K562 (cell line): ENCODE results near the gene VGLL4. TPM values are rescaled to one million over a fixed set of nuclear protein-coding genes. Genes with fewer than 3 reads are reported as not detected.

ENCODE experiments used
- ATAC-seq: fragments of 200-7000 bp; cut with Tn5 transposase; 3 replicates; pipeline ENCODE4 v1.9.1; 2020; ENCODE audit warnings: moderate library complexity
- BruUV-seq: library from RNA; stranded (reverse); fragments of 400-500 nt; replicated peaks from 2 replicates; lab custom pipeline; 2021; lab: Mats Ljungman, UMichigan
- CTCF ChIA-PET: fragments of 300-600 bp; formaldehyde crosslinking; extraction: SDS; loops from one replicate; lab custom pipeline; 2021; ENCODE audit warnings: low intra/inter-chr PET ratio; lab: Yijun Ruan, JAX
- POLR2A ChIA-PET: fragments of 300-600, 350-650 bp; sonication (Branson Sonifier 250); formaldehyde crosslinking; extraction: SDS; loops from one replicate; lab custom pipeline; 2021; ENCODE audit warnings: antibody characterized with exemption, inconsistent platforms; lab: Yijun Ruan, JAX
- DNase-seq, 4 experiments: peaks; one replicate each; pipeline versions ENCODE4 v3.0.0 to v3.0.0-alpha.2; 2011 to 2018; ENCODE audit warnings: low spot score in 3 of 4, mixed read lengths in 3 of 4; ENCODE audit errors: extremely low read depth in 1 of 4
- FAIRE-seq: peaks from 2 replicates; lab custom pipeline; 2011; peaks lifted over from hg19 to GRCh38; lab: Jason Lieb, UNC
- H2AFZ ChIP-seq: 2 replicates; pipeline ENCODE4 v1.6.0; 2011; ENCODE audit warnings: low read depth, low read length, control low read depth, inconsistent platforms
- H3K27ac ChIP-seq: fragments of 200-600 bp; 3 replicates; pipeline ENCODE4 v1.8.0; 2011; ENCODE audit warnings: low read depth, mild to moderate bottlenecking, control low read depth, inconsistent platforms, low read length, moderate library complexity, mixed read lengths; ENCODE audit errors: extremely low read depth
- H3K27me3 ChIP-seq, 2 experiments: fragments of 300-600 bp in 1 of 2; 2 replicates in 1 of 2; 3 replicates in 1 of 2; pipeline versions ENCODE4 v1.6.0 to v1.8.0; 2011; ENCODE audit warnings: inconsistent platforms in 2 of 2, low read length in 2 of 2, mild to moderate bottlenecking in 1 of 2, mixed read lengths in 1 of 2, moderate library complexity in 1 of 2; ENCODE audit not compliant: control insufficient read depth in 2 of 2, insufficient read depth in 2 of 2
- H3K36me3 ChIP-seq: fragments of 300-600 bp; 3 replicates; pipeline ENCODE4 v1.8.0; 2011; ENCODE audit warnings: mild to moderate bottlenecking, low read length, inconsistent platforms; ENCODE audit not compliant: control insufficient read depth, insufficient read depth
- H3K4me1 ChIP-seq, 2 experiments: fragments of 200-600 bp in 1 of 2; replicated peaks in 1 of 2; 2 replicates in 1 of 2; 3 replicates in 1 of 2; pipeline versions ENCODE4 v1.5.1 to v1.8.0; 2011; ENCODE audit warnings: inconsistent platforms in 2 of 2, low read length in 2 of 2, mild to moderate bottlenecking in 1 of 2, mixed read lengths in 1 of 2, moderate library complexity in 1 of 2; ENCODE audit not compliant: control insufficient read depth in 2 of 2, insufficient read depth in 2 of 2
- H3K4me2 ChIP-seq: 2 replicates; pipeline ENCODE4 v1.6.1; 2011; ENCODE audit warnings: low read length, control low read depth, inconsistent platforms, mixed read lengths; ENCODE audit not compliant: insufficient read depth
- H3K4me3 ChIP-seq: fragments of 200-600 bp; sonication (generic), shearing (Covaris generic); 2 replicates; pipeline ENCODE4 v1.5.1; 2016; ENCODE audit warnings: control low read depth, inconsistent platforms
- H3K79me2 ChIP-seq: fragments of 200-600 bp; 3 replicates; pipeline ENCODE4 v1.8.0; 2011; ENCODE audit warnings: low read length, inconsistent platforms; ENCODE audit not compliant: control insufficient read depth, insufficient read depth
- H3K9ac ChIP-seq, 2 experiments: 2 replicates each; pipeline versions ENCODE4 v1.6.0 to v1.6.1; 2011; ENCODE audit warnings: low read depth in 2 of 2, low read length in 2 of 2, control low read depth in 1 of 2, inconsistent platforms in 1 of 2, mild to moderate bottlenecking in 1 of 2, mixed read lengths in 1 of 2; ENCODE audit not compliant: insufficient read depth in 1 of 2
- H3K9me1 ChIP-seq: one replicate; pipeline ENCODE4 v1.6.0; 2011; ENCODE audit warnings: inconsistent platforms, mild to moderate bottlenecking, low read length, moderate library complexity; ENCODE audit not compliant: control insufficient read depth, insufficient read depth
- H3K9me3 ChIP-seq: replicated peaks from 2 replicates; pipeline ENCODE4 v1.5.1; 2011; ENCODE audit warnings: low read depth, low read length, inconsistent platforms; ENCODE audit not compliant: control insufficient read depth, insufficient read depth
- H4K20me1 ChIP-seq: replicated peaks from 2 replicates; pipeline ENCODE4 v1.6.1; 2011; ENCODE audit warnings: low read length, inconsistent platforms, mixed read lengths; ENCODE audit not compliant: control insufficient read depth, insufficient read depth
- ARID1B ChIP-seq: fragments of 450-650 bp; IDR thresholded peaks from 2 replicates; pipeline ENCODE4 v1.6.1; 2016; ENCODE audit warnings: antibody characterized with exemption, mild to moderate bottlenecking, inconsistent platforms
- BRCA1 ChIP-seq, 2 experiments: fragments of 450-650 bp in 1 of 2; sonication (generic) in 1 of 2; formaldehyde crosslinking in 1 of 2; IDR thresholded peaks; 2 replicates each; pipeline versions ENCODE4 v1.5.0 to v1.6.1; 2017 to 2020; ENCODE audit warnings: mild to moderate bottlenecking in 1 of 2, missing genetic modification reagents in 1 of 2
- CBX5 ChIP-seq: IDR thresholded peaks from 2 replicates; pipeline ENCODE4 v1.6.1; 2014; ENCODE audit warnings: low read depth, borderline replicate concordance
- DNMT1 ChIP-seq: fragments of 450-650 bp; IDR thresholded peaks from 2 replicates; pipeline ENCODE4 v1.6.1; 2016; ENCODE audit warnings: antibody characterized with exemption, mild to moderate bottlenecking
- ERF ChIP-seq: fragments of 450-650 bp; formaldehyde crosslinking; IDR thresholded peaks from 2 replicates; pipeline ENCODE4 v1.4.0; 2020; ENCODE audit warnings: mild to moderate bottlenecking, mixed read lengths
- FOXJ2 ChIP-seq: fragments of 200-800 bp; sonication (Bioruptor generic); IDR thresholded peaks from 2 replicates; pipeline ENCODE4 v1.6.1; 2016; ENCODE audit warnings: missing genetic modification characterization, missing compliant biosample characterization
- FUS ChIP-seq: fragments of 200-400 bp; formaldehyde crosslinking; optimal IDR thresholded peaks from 2 replicates; pipeline ENCODE3; 2017; ENCODE audit warnings: low read depth, low read length
- POLR2AphosphoS5 ChIP-seq: IDR thresholded peaks from 2 replicates; pipeline ENCODE4 v1.6.1; 2011; ENCODE audit warnings: mild to moderate bottlenecking, low read depth, low read length, moderate library complexity; ENCODE audit not compliant: control insufficient read depth, insufficient read depth
- SAP30 ChIP-seq: fragments of 200-600 bp; sonication (generic); IDR thresholded peaks from 2 replicates; pipeline ENCODE4 v1.6.1; 2012; ENCODE audit warnings: borderline replicate concordance, low read depth, mild to moderate bottlenecking, moderate library complexity, low read length, control low read depth, inconsistent platforms; ENCODE audit not compliant: insufficient read depth, poor library complexity, severe bottlenecking
- SPI1 ChIP-seq: IDR thresholded peaks from 2 replicates; pipeline ENCODE4 v1.6.1; 2011; ENCODE audit warnings: low read depth, low read length, control low read depth, borderline replicate concordance
- STAT5B ChIP-seq: fragments of 250-450 bp; sonication (Bioruptor Pico); IDR thresholded peaks from 2 replicates; pipeline ENCODE4 v1.8.0; 2021; ENCODE audit warnings: mild to moderate bottlenecking, inconsistent platforms
- TSC22D4 ChIP-seq: fragments of 450-650 bp; IDR thresholded peaks from 2 replicates; pipeline ENCODE4 v1.6.1; 2016; ENCODE audit warnings: missing genetic modification characterization, missing biosample characterization, control low read depth
- U2AF2 ChIP-seq: fragments of 200-400 bp; formaldehyde crosslinking; optimal IDR thresholded peaks from 2 replicates; pipeline ENCODE3; 2017; ENCODE audit warnings: low read depth, mild to moderate bottlenecking, low read length
- ZNF197 ChIP-seq: fragments of 200-800 bp; sonication (Bioruptor generic); IDR thresholded peaks from 2 replicates; pipeline ENCODE4 v1.6.1; 2016; ENCODE audit warnings: low read depth, missing genetic modification characterization, missing compliant biosample characterization
- ZNF239 ChIP-seq: fragments of 250-450 bp; sonication (Bioruptor Pico); IDR thresholded peaks from 2 replicates; pipeline ENCODE4 v1.4.0; 2020; ENCODE audit warnings: mild to moderate bottlenecking
- ZNF347 ChIP-seq: fragments of 450-650 bp; formaldehyde crosslinking; IDR thresholded peaks from 2 replicates; pipeline ENCODE4 v1.4.0; 2020; ENCODE audit warnings: low read depth, mild to moderate bottlenecking, moderate library complexity
- ZNF589 ChIP-seq: fragments of 200-800 bp; sonication (Bioruptor generic); IDR thresholded peaks from 2 replicates; pipeline ENCODE4 v1.6.1; 2016; ENCODE audit warnings: low read depth, missing genetic modification characterization, missing compliant biosample characterization
- ZNF668 ChIP-seq: fragments of 250-450 bp; sonication (Bioruptor Pico); IDR thresholded peaks from 2 replicates; pipeline ENCODE4 v1.8.0; 2022; ENCODE audit warnings: mild to moderate bottlenecking, inconsistent platforms
- ZNF75A ChIP-seq: fragments of 450-650 bp; formaldehyde crosslinking; IDR thresholded peaks from 2 replicates; pipeline ENCODE4 v1.4.0; 2020; ENCODE audit warnings: mild to moderate bottlenecking
- ZNF764 ChIP-seq: fragments of 250-450 bp; sonication (Bioruptor Pico); IDR thresholded peaks from 2 replicates; pipeline ENCODE4 v1.4.0; 2020; ENCODE audit warnings: low read depth, mild to moderate bottlenecking, moderate library complexity
- WGBS: fragments of 100-300 bp; shearing (Covaris generic); methylation state at CpG from one replicate; pipeline ENCODE4 v1.1.6; 2016; ENCODE audit warnings: low coverage, mixed read lengths; ENCODE audit not compliant: insufficient coverage; ENCODE audit errors: missing lambda C conversion rate; 5-methylcytosine and 5-hydroxymethylcytosine counted together
- in situ Hi-C: fragments of 300-500 bp; cut with MboI; formaldehyde crosslinking; loops from 4 replicates; pipeline ENCODE4 v1.15.0; 2018; ENCODE audit warnings: inconsistent platforms, mixed read lengths
- intact Hi-C: fragments of 100-400 bp; cut with micrococcal nuclease; formaldehyde crosslinking; loops from 2 replicates; pipeline ENCODE4 v1.14.2; 2022
- polyA plus RNA-seq, 8 experiments: library from polyadenylated mRNA; depleted of rRNA in 4 of 8; stranded (reverse) in 5 of 8; unstranded in 3 of 8; fragments of >200 nt; fragmentation: Nextera tagmentation in 2 of 8; fragmentation: Illumina TruSeq in 1 of 8; extraction: Ambion mirVana in 2 of 8; extraction: Trizol in 1 of 8; gene quantifications; 2 replicates each; pipeline versions ENCODE4 v1.2.1 to v1.2.3, GENCODE V29; 2011 to 2014; ENCODE audit warnings: inconsistent platforms in 1 of 8, missing spikeins in 1 of 8
- total RNA-seq, 7 experiments: library from RNA; depleted of rRNA in 6 of 7; stranded (reverse); fragments of >200 nt in 6 of 7; fragmentation: Illumina TruSeq in 2 of 7; extraction: Trizol in 2 of 7; gene quantifications; 2 replicates each; pipeline versions ENCODE4 v1.2.1 to v1.2.3, GENCODE V29; 2011 to 2021; ENCODE audit warnings: low replicate concordance in 1 of 7
- TF ChIP-seq, protein P1 (sequence below): fragments of 250-450 bp; sonication (Bioruptor Pico); IDR thresholded peaks from 2 replicates; pipeline ENCODE4 v1.8.0; 2021; ENCODE audit warnings: mild to moderate bottlenecking, moderate library complexity
- TF ChIP-seq, protein P2 (sequence below): sonication (generic); formaldehyde crosslinking; IDR thresholded peaks from 2 replicates; pipeline ENCODE4 v1.8.1; 2023; ENCODE audit warnings: mild to moderate bottlenecking, missing genetic modification reagents

Gene VGLL4
- total and polyA plus RNA-seq, 9 of the 15 experiments (the other 6 are each of a cell fraction or from before 2014, with no cell fraction given) = 0.27 to 10.9 (median 8.6) TPM

DNA sequence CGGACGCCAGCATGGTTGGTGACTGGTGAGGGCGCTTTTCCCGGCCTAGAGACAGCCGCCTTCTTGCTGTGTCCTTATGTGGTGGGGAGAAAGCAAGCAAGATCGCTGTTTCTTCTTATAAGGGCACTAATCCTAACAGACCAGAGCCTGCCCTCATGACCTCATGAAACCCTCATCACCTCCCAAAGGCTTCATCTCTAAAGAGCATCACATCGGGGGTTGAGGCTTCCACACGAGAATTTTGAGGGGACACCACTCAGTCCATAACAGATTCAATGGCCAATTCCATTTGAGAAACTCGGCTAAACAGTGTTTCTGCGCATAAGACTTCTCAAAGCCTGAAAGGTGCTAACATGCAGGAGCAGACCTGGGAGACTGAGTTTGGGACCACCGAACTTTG lies 54.0 kb downstream of the VGLL4 start (continued):
- TF ChIP-seq SAP30 (no peak), ZNF75A (CRISPR knock-in tag) (no peak), ARID1B (no peak)
- TF ChIP-seq, all 486 proteins: peak for 0

DNA sequence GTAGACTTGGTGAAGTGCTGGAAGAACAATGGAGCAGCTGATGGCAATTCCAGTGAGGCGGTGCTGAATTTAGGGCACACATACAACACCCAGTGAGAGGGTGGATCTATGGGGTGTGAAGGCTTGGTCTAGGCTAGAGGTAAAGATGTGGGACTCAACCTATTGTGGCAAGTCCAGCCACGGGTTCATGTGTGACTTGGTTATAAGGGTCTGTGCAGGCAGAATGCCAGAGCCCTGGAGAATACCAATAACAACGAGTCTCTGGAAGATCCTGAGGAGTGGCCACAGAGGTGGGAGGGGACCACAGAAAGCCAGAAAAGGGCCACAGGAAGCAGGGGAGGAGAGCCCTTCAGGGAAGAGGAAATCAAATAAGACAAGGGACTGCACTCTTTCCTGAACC lies 55.0 kb downstream of the VGLL4 start:
- no peak overlapping the region for H2AFZ ChIP-seq
- ChIA-PET POLR2A (interaction anchor here (1.1 to 1.3 kb wide), 2 partner anchors 12 to 32 kb away, joined by 3 read pairs; no protein-coding TSS in a partner anchor), CTCF (no interaction called here)
- TF ChIP-seq ZNF764 (CRISPR knock-in tag) (no peak), U2AF2 (no peak), STAT5B (CRISPR knock-in tag) (no peak), ZNF239 (CRISPR knock-in tag) (no peak), FOXJ2 (tag) (no peak), ZNF197 (no peak), SPI1 (no peak), ZNF589 (CRISPR knock-in tag) (no peak), TSC22D4 (no peak), DNMT1 (no peak), BRCA1 (IDR thresholded peaks at IDR 0.05) (no peak), BRCA1 (CRISPR knock-in tag; IDR thresholded peaks at IDR 0.05) (no peak), ZNF347 (no peak), FUS (no peak), POLR2AphosphoS5 (no peak), ZNF668 (CRISPR knock-in tag) (no peak), CBX5 (no peak), ERF (CRISPR knock-in tag) (no peak)
- TF ChIP-seq, protein P1, sequence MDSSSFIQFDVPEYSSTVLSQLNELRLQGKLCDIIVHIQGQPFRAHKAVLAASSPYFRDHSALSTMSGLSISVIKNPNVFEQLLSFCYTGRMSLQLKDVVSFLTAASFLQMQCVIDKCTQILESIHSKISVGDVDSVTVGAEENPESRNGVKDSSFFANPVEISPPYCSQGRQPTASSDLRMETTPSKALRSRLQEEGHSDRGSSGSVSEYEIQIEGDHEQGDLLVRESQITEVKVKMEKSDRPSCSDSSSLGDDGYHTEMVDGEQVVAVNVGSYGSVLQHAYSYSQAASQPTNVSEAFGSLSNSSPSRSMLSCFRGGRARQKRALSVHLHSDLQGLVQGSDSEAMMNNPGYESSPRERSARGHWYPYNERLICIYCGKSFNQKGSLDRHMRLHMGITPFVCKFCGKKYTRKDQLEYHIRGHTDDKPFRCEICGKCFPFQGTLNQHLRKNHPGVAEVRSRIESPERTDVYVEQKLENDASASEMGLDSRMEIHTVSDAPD (CRISPR knock-in tag) = no peak
- TF ChIP-seq, protein P2, sequence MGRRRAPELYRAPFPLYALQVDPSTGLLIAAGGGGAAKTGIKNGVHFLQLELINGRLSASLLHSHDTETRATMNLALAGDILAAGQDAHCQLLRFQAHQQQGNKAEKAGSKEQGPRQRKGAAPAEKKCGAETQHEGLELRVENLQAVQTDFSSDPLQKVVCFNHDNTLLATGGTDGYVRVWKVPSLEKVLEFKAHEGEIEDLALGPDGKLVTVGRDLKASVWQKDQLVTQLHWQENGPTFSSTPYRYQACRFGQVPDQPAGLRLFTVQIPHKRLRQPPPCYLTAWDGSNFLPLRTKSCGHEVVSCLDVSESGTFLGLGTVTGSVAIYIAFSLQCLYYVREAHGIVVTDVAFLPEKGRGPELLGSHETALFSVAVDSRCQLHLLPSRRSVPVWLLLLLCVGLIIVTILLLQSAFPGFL (CRISPR knock-in tag) = no peak
- no TSS peak for BruUV-seq
- H3K27ac ChIP-seq = no peak overlapping the region
- DNase-seq (no peak), ATAC-seq (no peak; the same call in 2 of the 3 replicates), FAIRE-seq (no peak)
- peaks cover 0 to 6% of the 10 kb centered on the region in 2 experiments; a peak in 1 of 5 replicates for H3K27me3 ChIP-seq
- intact Hi-C loops = loop anchor here (5.0 kb wide), 1 partner anchor 54 kb away; the partner anchor contains the start of gene VGLL4
- no peaks in the 10 kb centered on the region for H3K4me1 ChIP-seq
- in situ Hi-C loops = no loop called here
- no peak overlapping the region for H3K4me2 ChIP-seq
- H4K20me1 ChIP-seq = peaks cover 10% of the 10 kb centered on the region
- no peak overlapping the region for H3K4me3 ChIP-seq
- H3K36me3 ChIP-seq = no peaks in the 10 kb centered on the region
- no peak overlapping the region for H3K9ac ChIP-seq
- no peaks in the 10 kb centered on the region for H3K79me2 ChIP-seq
- H3K9me1 ChIP-seq = no peaks in the 10 kb centered on the region
- 14% methylated on average over 3 of the region's 3 CpGs for WGBS
- H3K9me3 ChIP-seq = no peaks in the 10 kb centered on the region
